Lower lobe of right lung (tissue), 2 donors: ENCODE measurements around the gene NR1H4. TPM values are rescaled to one million over a fixed set of nuclear protein-coding genes. Genes with fewer than 3 reads are reported as not detected.

Source experiments
- ATAC-seq, 2 donors: fragments of 200-7000 bp; cut with Tn5 transposase; one replicate each; pipeline ENCODE4 v1.9.1; 2020 to 2022; ENCODE audit warnings: mild to moderate bottlenecking in 2 of 2, moderate library complexity in 2 of 2
- DNase-seq: peaks from one replicate; pipeline ENCODE4 v3.0.0-alpha.2; 2020
- H3K27ac ChIP-seq: fragments of 200-600 bp; one replicate; pipeline ENCODE4 v1.8.0; 2022
- H3K27me3 ChIP-seq: fragments of 200-600 bp; one replicate; pipeline ENCODE4 v1.8.0; 2022; ENCODE audit warnings: low read depth
- H3K36me3 ChIP-seq: fragments of 200-600 bp; one replicate; pipeline ENCODE4 v1.8.0; 2022; ENCODE audit warnings: mild to moderate bottlenecking
- H3K4me1 ChIP-seq: fragments of 200-600 bp; one replicate; pipeline ENCODE4 v1.8.0; 2022
- H3K4me3 ChIP-seq: fragments of 200-600 bp; one replicate; pipeline ENCODE4 v1.8.0; 2022; ENCODE audit warnings: mild to moderate bottlenecking
- H3K9me3 ChIP-seq: fragments of 200-600 bp; one replicate; pipeline ENCODE4 v1.8.0; 2022
- CTCF ChIP-seq: fragments of 200-600 bp; IDR thresholded peaks from one replicate; pipeline ENCODE4 v1.8.0; 2022; ENCODE audit warnings: antibody characterized with exemption, mild to moderate bottlenecking
- intact Hi-C: fragments of 100-400 bp; cut with DNase I; formaldehyde crosslinking; loops from one replicate; pipeline ENCODE4 v1.11.0; 2022
- total RNA-seq: library from RNA; stranded (reverse); fragmentation: NEBNext Ultra II Directional; extraction: Animal tissue kit (Norgen Biotek cat#: 25700); gene quantifications from one replicate; pipeline ENCODE4 v1.2.1, GENCODE V29; 2021
- donor health status: DM: no; HTN: yes; CAD: no; lungs with severe emphysema.

The NR1H4 gene
- total RNA-seq, 1 donor from 2014 or later = not detected

- H3K36me3 ChIP-seq = no peaks in the 10 kb centered on the region
- TF ChIP-seq CTCF = no peak
- intact Hi-C loops = no loop called here
- no peak overlapping the region for H3K27ac ChIP-seq
- no peaks in the 10 kb centered on the region for H3K9me3 ChIP-seq
- DNase-seq (no peak), ATAC-seq (no peak)
- H3K27me3 ChIP-seq = peaks cover 5% of the 10 kb centered on the region
- H3K4me1 ChIP-seq = no peaks in the 10 kb centered on the region
- H3K4me3 ChIP-seq = no peak overlapping the region
Measured at GRCh38 chr12:100458191-100458590, 15.5 kb upstream of the NR1H4 start.

GRCh38 chr12:100460702-100461101 is 13.0 kb upstream of the NR1H4 start:
- H3K4me3 ChIP-seq = no peak overlapping the region
- TF ChIP-seq CTCF = no peak
- no peaks in the 10 kb centered on the region for H3K4me1 ChIP-seq
- H3K27ac ChIP-seq = no peak overlapping the region
- H3K36me3 ChIP-seq = no peaks in the 10 kb centered on the region
- ATAC-seq (no peak), DNase-seq (no peak)
- intact Hi-C loops = no loop called here
- H3K9me3 ChIP-seq = no peaks in the 10 kb centered on the region
- H3K27me3 ChIP-seq = peaks cover 5% of the 10 kb centered on the region

- ATAC-seq = no peak
Measured at GRCh38 chr12:100461330-100461973, 12.2 kb upstream of the NR1H4 start.

GRCh38 chr12:100463661-100464060 is 10.0 kb upstream of the NR1H4 start:
- Histone ChIP-seq H3K4me3 (no peak overlapping the region), H3K36me3 (no peaks in the 10 kb centered on the region), H3K9me3 (no peaks in the 10 kb centered on the region), H3K27me3 (peaks cover 5% of the 10 kb centered on the region), H3K27ac (no peak overlapping the region), H3K4me1 (no peaks in the 10 kb centered on the region)
- DNase-seq = no peak
- no peak for ATAC-seq
- intact Hi-C loops = no loop called here
- TF ChIP-seq CTCF = no peak

More at GRCh38 chr12:100461330-100461973, 12.2 kb upstream of the NR1H4 start:
- H3K27me3 ChIP-seq = peaks cover 5% of the 10 kb centered on the region
- H3K36me3 ChIP-seq = no peaks in the 10 kb centered on the region
- H3K27ac ChIP-seq = no peak overlapping the region
- intact Hi-C loops = no loop called here
- H3K9me3 ChIP-seq = no peaks in the 10 kb centered on the region
- TF ChIP-seq CTCF = no peak
- no peak overlapping the region for H3K4me3 ChIP-seq
- no peak for DNase-seq
- no peaks in the 10 kb centered on the region for H3K4me1 ChIP-seq

GRCh38 chr12:100464529-100464928 is 9.1 kb upstream of the NR1H4 start:
- Histone ChIP-seq H3K27ac (no peak overlapping the region), H3K27me3 (peaks cover 5% of the 10 kb centered on the region), H3K9me3 (no peaks in the 10 kb centered on the region), H3K36me3 (no peaks in the 10 kb centered on the region), H3K4me3 (no peak overlapping the region), H3K4me1 (no peaks in the 10 kb centered on the region)
- intact Hi-C loops = no loop called here
- no peak for ATAC-seq
- DNase-seq = no peak
- TF ChIP-seq CTCF = no peak
